K562 (cell line): ENCODE measurements around the gene PLAA. TPM values are rescaled to one million over a fixed set of nuclear protein-coding genes. Genes with fewer than 3 reads are reported as not detected.

Experiments
- CREM ChIP-seq: IDR thresholded peaks from 2 replicates; pipeline ENCODE4 v1.6.1; 2014; ENCODE audit warnings: antibody characterized with exemption, low read depth
- KLF16 ChIP-seq: IDR thresholded peaks from 2 replicates; pipeline ENCODE4 v1.6.1; 2016; ENCODE audit warnings: antibody characterized with exemption
- NEUROD1 ChIP-seq: fragments of 150-350 bp; IDR thresholded peaks from 2 replicates; pipeline ENCODE4 v1.6.1; 2014; ENCODE audit warnings: borderline replicate concordance, low read length, low read depth; ENCODE audit not compliant: partially characterized antibody
- PPARD ChIP-seq: fragments of 250-450 bp; sonication (Bioruptor Pico); IDR thresholded peaks from 2 replicates; pipeline ENCODE4 v1.8.0; 2022; ENCODE audit warnings: inconsistent platforms, mild to moderate bottlenecking, moderate library complexity
- RBM25 ChIP-seq: fragments of 200-400 bp; formaldehyde crosslinking; IDR thresholded peaks from 2 replicates; pipeline ENCODE4 v1.6.1; 2018; ENCODE audit warnings: low read length, low read depth, moderate library complexity; ENCODE audit not compliant: severe bottlenecking
- ZNF778 ChIP-seq: fragments of 450-650 bp; formaldehyde crosslinking; IDR thresholded peaks from 2 replicates; pipeline ENCODE4 v1.4.0; 2020; ENCODE audit warnings: mild to moderate bottlenecking, moderate library complexity
- polyA plus RNA-seq, 8 experiments: library from polyadenylated mRNA; depleted of rRNA in 4 of 8; stranded (reverse) in 5 of 8; unstranded in 3 of 8; fragments of >200 nt; fragmentation: Nextera tagmentation in 2 of 8; fragmentation: Illumina TruSeq in 1 of 8; extraction: Ambion mirVana in 2 of 8; extraction: Trizol in 1 of 8; gene quantifications; 2 replicates each; pipeline versions ENCODE4 v1.2.1 to v1.2.3, GENCODE V29; 2011 to 2014; ENCODE audit warnings: inconsistent platforms in 1 of 8, missing spikeins in 1 of 8
- total RNA-seq, 7 experiments: library from RNA; depleted of rRNA in 6 of 7; stranded (reverse); fragments of >200 nt in 6 of 7; fragmentation: Illumina TruSeq in 2 of 7; extraction: Trizol in 2 of 7; gene quantifications; 2 replicates each; pipeline versions ENCODE4 v1.2.1 to v1.2.3, GENCODE V29; 2011 to 2021; ENCODE audit warnings: low replicate concordance in 1 of 7
- TF ChIP-seq, protein P1 (sequence below), 2 experiments: fragments of 450-650 bp; formaldehyde crosslinking in 1 of 2; IDR thresholded peaks; 2 replicates each; pipeline versions ENCODE4 v1.4.0 to v1.6.1; 2014 to 2020; ENCODE audit warnings: mild to moderate bottlenecking in 2 of 2, borderline replicate concordance in 1 of 2, low read depth in 1 of 2
- TF ChIP-seq, protein P2 (sequence below): IDR thresholded peaks from 3 replicates; pipeline ENCODE4 v1.6.1; 2011; ENCODE audit warnings: borderline replicate concordance, mild to moderate bottlenecking, moderate library complexity; ENCODE audit not compliant: insufficient read length; ENCODE audit errors: extremely low read depth
- TF ChIP-seq, protein P3 (sequence below): conservative IDR thresholded peaks from 2 replicates; pipeline ENCODE4 v1.6.1; 2011; ENCODE audit warnings: low read depth, mild to moderate bottlenecking, low read length; ENCODE audit not compliant: control insufficient read depth

Gene PLAA
- total and polyA plus RNA-seq, 9 of the 15 experiments (the other 6 are each of a cell fraction or from before 2014, with no cell fraction given), result 3.5 to 20.7 (median 16.6) TPM

DNA sequence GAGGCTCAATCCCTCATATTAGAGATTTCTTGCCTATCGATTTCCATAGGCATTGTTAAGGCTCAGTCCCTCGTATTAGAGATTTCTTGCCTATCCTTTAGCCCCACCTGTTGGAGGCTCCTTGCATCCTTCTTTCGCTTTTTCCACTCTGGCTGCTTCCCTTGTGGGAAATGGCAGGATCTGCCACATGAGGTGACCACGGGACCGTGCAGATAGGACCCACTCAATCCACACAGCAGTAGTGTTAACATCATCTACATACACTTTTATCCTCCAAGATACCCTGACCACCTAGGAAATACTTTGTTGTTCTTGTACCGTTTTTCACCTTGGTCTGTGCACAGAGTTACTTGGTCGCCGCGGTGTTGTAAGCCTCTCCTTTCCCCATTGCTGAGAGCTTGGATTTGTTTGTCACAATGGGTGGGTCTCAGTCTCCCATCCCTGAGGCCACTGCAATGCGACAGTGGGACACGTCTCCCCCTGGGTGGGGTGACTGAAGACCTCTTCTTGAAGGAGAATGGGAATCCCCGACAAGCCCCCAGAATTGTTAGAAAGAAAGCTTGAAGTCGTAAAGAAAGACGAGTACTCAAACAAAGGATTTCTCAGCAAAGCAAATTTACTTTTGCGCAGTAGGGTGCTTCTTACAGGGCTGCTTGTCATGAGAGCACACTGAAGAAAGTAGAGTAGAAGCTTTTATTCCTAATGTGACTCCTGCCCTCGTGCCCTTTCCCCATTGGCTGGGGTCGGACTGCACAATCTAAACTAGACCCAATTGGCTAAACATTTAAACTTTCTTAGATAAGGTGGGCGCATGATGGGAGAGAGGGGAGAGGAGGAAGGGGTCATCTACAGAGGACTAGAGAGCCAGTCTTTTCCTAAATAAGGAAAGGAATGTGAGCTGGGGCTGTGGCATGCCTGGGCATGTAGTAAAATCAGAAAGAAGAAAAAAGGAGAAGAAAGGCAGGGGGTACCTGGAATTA is 29.0 kb upstream of the PLAA start (continued):
- TF ChIP-seq, protein P1, sequence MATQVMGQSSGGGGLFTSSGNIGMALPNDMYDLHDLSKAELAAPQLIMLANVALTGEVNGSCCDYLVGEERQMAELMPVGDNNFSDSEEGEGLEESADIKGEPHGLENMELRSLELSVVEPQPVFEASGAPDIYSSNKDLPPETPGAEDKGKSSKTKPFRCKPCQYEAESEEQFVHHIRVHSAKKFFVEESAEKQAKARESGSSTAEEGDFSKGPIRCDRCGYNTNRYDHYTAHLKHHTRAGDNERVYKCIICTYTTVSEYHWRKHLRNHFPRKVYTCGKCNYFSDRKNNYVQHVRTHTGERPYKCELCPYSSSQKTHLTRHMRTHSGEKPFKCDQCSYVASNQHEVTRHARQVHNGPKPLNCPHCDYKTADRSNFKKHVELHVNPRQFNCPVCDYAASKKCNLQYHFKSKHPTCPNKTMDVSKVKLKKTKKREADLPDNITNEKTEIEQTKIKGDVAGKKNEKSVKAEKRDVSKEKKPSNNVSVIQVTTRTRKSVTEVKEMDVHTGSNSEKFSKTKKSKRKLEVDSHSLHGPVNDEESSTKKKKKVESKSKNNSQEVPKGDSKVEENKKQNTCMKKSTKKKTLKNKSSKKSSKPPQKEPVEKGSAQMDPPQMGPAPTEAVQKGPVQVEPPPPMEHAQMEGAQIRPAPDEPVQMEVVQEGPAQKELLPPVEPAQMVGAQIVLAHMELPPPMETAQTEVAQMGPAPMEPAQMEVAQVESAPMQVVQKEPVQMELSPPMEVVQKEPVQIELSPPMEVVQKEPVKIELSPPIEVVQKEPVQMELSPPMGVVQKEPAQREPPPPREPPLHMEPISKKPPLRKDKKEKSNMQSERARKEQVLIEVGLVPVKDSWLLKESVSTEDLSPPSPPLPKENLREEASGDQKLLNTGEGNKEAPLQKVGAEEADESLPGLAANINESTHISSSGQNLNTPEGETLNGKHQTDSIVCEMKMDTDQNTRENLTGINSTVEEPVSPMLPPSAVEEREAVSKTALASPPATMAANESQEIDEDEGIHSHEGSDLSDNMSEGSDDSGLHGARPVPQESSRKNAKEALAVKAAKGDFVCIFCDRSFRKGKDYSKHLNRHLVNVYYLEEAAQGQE (IDR thresholded peaks at IDR 0.05; ENCODE audit: borderline replicate concordance), result peak; percentile 21; the same call in 1 of the 2 replicates
- TF ChIP-seq, protein P1 (CRISPR knock-in tag; IDR thresholded peaks at IDR 0.05; ENCODE audit: low read depth), result no peak
- TF ChIP-seq NEUROD1 (no peak), RBM25 (no peak), CREM (no peak), PPARD (CRISPR knock-in tag) (no peak), KLF16 (no peak), ZNF778 (CRISPR knock-in tag) (no peak)
- TF ChIP-seq, protein P2, sequence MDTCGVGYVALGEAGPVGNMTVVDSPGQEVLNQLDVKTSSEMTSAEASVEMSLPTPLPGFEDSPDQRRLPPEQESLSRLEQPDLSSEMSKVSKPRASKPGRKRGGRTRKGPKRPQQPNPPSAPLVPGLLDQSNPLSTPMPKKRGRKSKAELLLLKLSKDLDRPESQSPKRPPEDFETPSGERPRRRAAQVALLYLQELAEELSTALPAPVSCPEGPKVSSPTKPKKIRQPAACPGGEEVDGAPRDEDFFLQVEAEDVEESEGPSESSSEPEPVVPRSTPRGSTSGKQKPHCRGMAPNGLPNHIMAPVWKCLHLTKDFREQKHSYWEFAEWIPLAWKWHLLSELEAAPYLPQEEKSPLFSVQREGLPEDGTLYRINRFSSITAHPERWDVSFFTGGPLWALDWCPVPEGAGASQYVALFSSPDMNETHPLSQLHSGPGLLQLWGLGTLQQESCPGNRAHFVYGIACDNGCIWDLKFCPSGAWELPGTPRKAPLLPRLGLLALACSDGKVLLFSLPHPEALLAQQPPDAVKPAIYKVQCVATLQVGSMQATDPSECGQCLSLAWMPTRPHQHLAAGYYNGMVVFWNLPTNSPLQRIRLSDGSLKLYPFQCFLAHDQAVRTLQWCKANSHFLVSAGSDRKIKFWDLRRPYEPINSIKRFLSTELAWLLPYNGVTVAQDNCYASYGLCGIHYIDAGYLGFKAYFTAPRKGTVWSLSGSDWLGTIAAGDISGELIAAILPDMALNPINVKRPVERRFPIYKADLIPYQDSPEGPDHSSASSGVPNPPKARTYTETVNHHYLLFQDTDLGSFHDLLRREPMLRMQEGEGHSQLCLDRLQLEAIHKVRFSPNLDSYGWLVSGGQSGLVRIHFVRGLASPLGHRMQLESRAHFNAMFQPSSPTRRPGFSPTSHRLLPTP, result no peak
- TF ChIP-seq, protein P3, sequence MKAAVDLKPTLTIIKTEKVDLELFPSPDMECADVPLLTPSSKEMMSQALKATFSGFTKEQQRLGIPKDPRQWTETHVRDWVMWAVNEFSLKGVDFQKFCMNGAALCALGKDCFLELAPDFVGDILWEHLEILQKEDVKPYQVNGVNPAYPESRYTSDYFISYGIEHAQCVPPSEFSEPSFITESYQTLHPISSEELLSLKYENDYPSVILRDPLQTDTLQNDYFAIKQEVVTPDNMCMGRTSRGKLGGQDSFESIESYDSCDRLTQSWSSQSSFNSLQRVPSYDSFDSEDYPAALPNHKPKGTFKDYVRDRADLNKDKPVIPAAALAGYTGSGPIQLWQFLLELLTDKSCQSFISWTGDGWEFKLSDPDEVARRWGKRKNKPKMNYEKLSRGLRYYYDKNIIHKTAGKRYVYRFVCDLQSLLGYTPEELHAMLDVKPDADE, result no peak
